ENCODE data around the gene TYW1B. TPM values are rescaled to one million over a fixed set of nuclear protein-coding genes. Genes with fewer than 3 reads are reported as not detected.
"Not testable (repeated sequence)": the region's sequence is repeated elsewhere in the genome, so short reads cannot be mapped to it uniquely, and the experiment has no call there.

Gene TYW1B
- total and polyA plus RNA-seq, 4 donors, result 1.4 to 4.8 (median 3.7) TPM

DNA sequence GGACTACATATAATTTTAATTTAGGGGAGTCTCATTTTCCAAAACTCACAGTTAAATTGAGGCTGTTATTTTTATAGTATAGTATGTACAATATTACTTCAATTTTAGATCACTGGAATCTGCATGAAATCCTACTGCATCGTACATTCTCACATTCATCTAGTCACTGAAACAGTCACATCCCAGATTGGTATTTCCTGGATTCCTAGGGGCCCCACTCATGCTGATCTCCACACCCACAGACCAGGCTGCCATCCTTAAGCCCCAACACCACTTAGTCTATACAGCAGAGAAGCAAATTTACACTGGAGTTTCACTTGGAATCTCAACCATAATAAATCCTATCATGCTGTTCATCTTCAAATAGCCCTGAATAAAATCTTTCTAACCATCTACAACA, 26.4 kb downstream of the TYW1B start:
- H3K4me3 ChIP-seq (ENCODE audit: low read depth in 1 of 3, low read length in 3 of 3); H3K27ac ChIP-seq (ENCODE audit: low read depth in 1 of 2, low read length in 2 of 2); H3K27me3 ChIP-seq (ENCODE audit: control insufficient read depth in 4 of 4, insufficient read depth in 4 of 4, low read length in 3 of 4); H3K4me1 ChIP-seq (ENCODE audit: control insufficient read depth in 4 of 4, insufficient read depth in 4 of 4, low read length in 3 of 4); H3K9ac ChIP-seq (ENCODE audit: low read depth in 1 of 2, low read length in 2 of 2); DNase-seq (ENCODE audit: low spot score); H3K9me3 ChIP-seq (ENCODE audit: control insufficient read depth in 4 of 4, low read length in 3 of 4): not testable (repeated sequence)
- peaks cover 0 to 12% (median 10%) of the 10 kb centered on the region in 4 donors for H3K36me3 ChIP-seq (ENCODE audit: control insufficient read depth in 4 of 4, insufficient read depth in 3 of 4, low read depth in 1 of 4, low read length in 3 of 4)
- WGBS, result 53% methylated on average over 1 of the region's 1 CpG

DNA sequence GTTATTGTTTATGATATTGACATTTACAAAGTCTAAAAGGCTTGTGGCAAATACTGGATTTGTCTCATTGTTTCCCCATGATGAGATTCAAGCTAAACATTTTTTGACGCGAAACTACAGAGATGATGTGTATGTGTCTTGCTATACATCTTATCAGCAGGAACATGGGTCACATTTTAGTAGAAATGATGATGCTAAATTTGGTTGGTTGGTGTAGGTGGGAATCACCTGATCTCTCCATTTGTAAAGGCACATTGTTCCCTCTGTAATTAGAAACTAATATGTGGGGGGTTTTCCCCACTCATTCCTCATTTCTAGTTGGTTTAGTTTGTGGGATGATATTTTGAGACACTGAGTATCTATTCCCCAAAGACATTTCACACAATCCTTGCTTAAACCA, 32.6 kb downstream of the TYW1B start:
- H3K9ac ChIP-seq (ENCODE audit: low read depth in 1 of 2, low read length in 2 of 2); H3K4me3 ChIP-seq (ENCODE audit: low read depth in 1 of 3, low read length in 3 of 3); DNase-seq (ENCODE audit: low spot score); H3K9me3 ChIP-seq (ENCODE audit: control insufficient read depth in 4 of 4, low read length in 3 of 4); H3K36me3 ChIP-seq (ENCODE audit: control insufficient read depth in 4 of 4, insufficient read depth in 3 of 4, low read depth in 1 of 4, low read length in 3 of 4); H3K27ac ChIP-seq (ENCODE audit: low read depth in 1 of 2, low read length in 2 of 2); H3K27me3 ChIP-seq (ENCODE audit: control insufficient read depth in 4 of 4, insufficient read depth in 4 of 4, low read length in 3 of 4); H3K4me1 ChIP-seq (ENCODE audit: control insufficient read depth in 4 of 4, insufficient read depth in 4 of 4, low read length in 3 of 4): not testable (repeated sequence)
- over 99% methylated on average over 2 of the region's 2 CpGs for WGBS

DNA sequence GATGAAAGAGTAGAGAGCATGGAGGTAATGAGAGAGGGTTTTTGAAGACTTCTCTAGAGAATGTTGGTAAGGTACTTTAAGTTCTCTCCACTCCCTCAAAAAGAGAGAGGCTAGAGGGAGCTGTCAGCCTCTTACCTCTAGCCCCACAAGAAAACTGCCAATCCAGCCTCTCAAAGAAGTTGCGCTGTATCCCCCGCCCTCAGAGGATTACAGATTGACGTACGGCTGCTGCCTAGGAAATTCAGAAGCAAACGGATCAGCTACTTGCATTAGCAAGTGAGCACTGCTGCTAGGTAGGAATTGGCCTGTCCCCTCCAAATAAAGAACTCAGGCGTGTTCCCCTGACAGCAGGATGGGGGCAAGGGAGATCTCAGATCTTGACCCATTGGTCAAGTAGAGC, 34.2 kb downstream of the TYW1B start:
- H3K4me3 ChIP-seq (ENCODE audit: low read depth in 1 of 3, low read length in 3 of 3), result no peak overlapping the region
- 98% methylated on average over 6 of the region's 6 CpGs for WGBS

DNA sequence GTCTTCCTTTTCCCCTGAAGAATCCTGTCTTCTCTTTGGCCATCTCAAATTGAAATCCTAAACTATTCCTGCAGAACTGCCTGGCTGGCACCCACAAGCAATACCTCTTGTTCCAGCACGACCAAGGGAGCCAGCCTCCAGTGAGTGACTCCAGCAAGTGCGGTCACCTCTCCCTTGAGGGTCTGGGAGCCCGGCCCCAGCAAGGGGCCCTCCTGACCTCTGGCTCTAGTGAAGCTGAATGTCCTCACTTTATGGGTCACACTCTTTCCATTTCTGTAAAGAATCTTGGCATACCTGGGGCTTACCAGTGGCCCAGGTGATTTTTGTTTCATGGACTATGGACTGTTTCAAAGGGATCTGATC, 37.3 kb downstream of the TYW1B start:
- not testable (repeated sequence) for H3K27ac ChIP-seq (ENCODE audit: low read depth in 1 of 2, low read length in 2 of 2); H3K9ac ChIP-seq (ENCODE audit: low read depth in 1 of 2, low read length in 2 of 2); H3K4me3 ChIP-seq (ENCODE audit: low read depth in 1 of 3, low read length in 3 of 3); H3K27me3 ChIP-seq (ENCODE audit: control insufficient read depth in 4 of 4, insufficient read depth in 4 of 4, low read length in 3 of 4); DNase-seq (ENCODE audit: low spot score); H3K9me3 ChIP-seq (ENCODE audit: control insufficient read depth in 4 of 4, low read length in 3 of 4); H3K4me1 ChIP-seq (ENCODE audit: control insufficient read depth in 4 of 4, insufficient read depth in 4 of 4, low read length in 3 of 4); H3K36me3 ChIP-seq (ENCODE audit: control insufficient read depth in 4 of 4, insufficient read depth in 3 of 4, low read depth in 1 of 4, low read length in 3 of 4)
- WGBS, result 88% methylated on average over 3 of the region's 3 CpGs

More for the DNA sequence above, 34.2 kb downstream of the TYW1B start:
- Histone ChIP-seq H3K36me3 (ENCODE audit: control insufficient read depth in 4 of 4, insufficient read depth in 3 of 4, low read depth in 1 of 4, low read length in 3 of 4) (peaks cover 0 to 7% (median 2%) of the 10 kb centered on the region in 4 donors), H3K9ac (ENCODE audit: low read depth in 1 of 2, low read length in 2 of 2) (no peak overlapping the region), H3K9me3 (ENCODE audit: control insufficient read depth in 4 of 4, low read length in 3 of 4) (no peaks in the 10 kb centered on the region), H3K27me3 (ENCODE audit: control insufficient read depth in 4 of 4, insufficient read depth in 4 of 4, low read length in 3 of 4) (no peaks in the 10 kb centered on the region), H3K27ac (ENCODE audit: low read depth in 1 of 2, low read length in 2 of 2) (no peak overlapping the region), H3K4me1 (ENCODE audit: control insufficient read depth in 4 of 4, insufficient read depth in 4 of 4, low read length in 3 of 4) (no peaks in the 10 kb centered on the region)
- TF ChIP-seq GABPA (IDR thresholded peaks at IDR 0.05 in 1 of 2, conservative IDR thresholded peaks at IDR 0.05 in 1 of 2), result no peak
- TF ChIP-seq TAF1 (conservative IDR thresholded peaks at IDR 0.05), result no peak
- TF ChIP-seq HNF4A (conservative IDR thresholded peaks at IDR 0.05), result no peak
- no peak for TF ChIP-seq NR2F2 (IDR thresholded peaks at IDR 0.05)
- no peak for TF ChIP-seq FOXA1 (IDR thresholded peaks at IDR 0.05)
- TF ChIP-seq JUND (IDR thresholded peaks at IDR 0.05), result no peak
- TF ChIP-seq, protein P1, sequence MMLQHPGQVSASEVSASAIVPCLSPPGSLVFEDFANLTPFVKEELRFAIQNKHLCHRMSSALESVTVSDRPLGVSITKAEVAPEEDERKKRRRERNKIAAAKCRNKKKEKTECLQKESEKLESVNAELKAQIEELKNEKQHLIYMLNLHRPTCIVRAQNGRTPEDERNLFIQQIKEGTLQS (IDR thresholded peaks at IDR 0.05), result no peak
- no peak for TF ChIP-seq RXRA (IDR thresholded peaks at IDR 0.05)
- TF ChIP-seq FOXA2 (IDR thresholded peaks at IDR 0.05), result no peak
- TF ChIP-seq, protein P2, sequence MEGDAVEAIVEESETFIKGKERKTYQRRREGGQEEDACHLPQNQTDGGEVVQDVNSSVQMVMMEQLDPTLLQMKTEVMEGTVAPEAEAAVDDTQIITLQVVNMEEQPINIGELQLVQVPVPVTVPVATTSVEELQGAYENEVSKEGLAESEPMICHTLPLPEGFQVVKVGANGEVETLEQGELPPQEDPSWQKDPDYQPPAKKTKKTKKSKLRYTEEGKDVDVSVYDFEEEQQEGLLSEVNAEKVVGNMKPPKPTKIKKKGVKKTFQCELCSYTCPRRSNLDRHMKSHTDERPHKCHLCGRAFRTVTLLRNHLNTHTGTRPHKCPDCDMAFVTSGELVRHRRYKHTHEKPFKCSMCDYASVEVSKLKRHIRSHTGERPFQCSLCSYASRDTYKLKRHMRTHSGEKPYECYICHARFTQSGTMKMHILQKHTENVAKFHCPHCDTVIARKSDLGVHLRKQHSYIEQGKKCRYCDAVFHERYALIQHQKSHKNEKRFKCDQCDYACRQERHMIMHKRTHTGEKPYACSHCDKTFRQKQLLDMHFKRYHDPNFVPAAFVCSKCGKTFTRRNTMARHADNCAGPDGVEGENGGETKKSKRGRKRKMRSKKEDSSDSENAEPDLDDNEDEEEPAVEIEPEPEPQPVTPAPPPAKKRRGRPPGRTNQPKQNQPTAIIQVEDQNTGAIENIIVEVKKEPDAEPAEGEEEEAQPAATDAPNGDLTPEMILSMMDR (IDR thresholded peaks at IDR 0.05; ENCODE audit: low read depth, low read length, missing input control), result no peak
- TF ChIP-seq, protein P3, sequence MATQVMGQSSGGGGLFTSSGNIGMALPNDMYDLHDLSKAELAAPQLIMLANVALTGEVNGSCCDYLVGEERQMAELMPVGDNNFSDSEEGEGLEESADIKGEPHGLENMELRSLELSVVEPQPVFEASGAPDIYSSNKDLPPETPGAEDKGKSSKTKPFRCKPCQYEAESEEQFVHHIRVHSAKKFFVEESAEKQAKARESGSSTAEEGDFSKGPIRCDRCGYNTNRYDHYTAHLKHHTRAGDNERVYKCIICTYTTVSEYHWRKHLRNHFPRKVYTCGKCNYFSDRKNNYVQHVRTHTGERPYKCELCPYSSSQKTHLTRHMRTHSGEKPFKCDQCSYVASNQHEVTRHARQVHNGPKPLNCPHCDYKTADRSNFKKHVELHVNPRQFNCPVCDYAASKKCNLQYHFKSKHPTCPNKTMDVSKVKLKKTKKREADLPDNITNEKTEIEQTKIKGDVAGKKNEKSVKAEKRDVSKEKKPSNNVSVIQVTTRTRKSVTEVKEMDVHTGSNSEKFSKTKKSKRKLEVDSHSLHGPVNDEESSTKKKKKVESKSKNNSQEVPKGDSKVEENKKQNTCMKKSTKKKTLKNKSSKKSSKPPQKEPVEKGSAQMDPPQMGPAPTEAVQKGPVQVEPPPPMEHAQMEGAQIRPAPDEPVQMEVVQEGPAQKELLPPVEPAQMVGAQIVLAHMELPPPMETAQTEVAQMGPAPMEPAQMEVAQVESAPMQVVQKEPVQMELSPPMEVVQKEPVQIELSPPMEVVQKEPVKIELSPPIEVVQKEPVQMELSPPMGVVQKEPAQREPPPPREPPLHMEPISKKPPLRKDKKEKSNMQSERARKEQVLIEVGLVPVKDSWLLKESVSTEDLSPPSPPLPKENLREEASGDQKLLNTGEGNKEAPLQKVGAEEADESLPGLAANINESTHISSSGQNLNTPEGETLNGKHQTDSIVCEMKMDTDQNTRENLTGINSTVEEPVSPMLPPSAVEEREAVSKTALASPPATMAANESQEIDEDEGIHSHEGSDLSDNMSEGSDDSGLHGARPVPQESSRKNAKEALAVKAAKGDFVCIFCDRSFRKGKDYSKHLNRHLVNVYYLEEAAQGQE (IDR thresholded peaks at IDR 0.05), result no peak
- TF ChIP-seq, protein P4, sequence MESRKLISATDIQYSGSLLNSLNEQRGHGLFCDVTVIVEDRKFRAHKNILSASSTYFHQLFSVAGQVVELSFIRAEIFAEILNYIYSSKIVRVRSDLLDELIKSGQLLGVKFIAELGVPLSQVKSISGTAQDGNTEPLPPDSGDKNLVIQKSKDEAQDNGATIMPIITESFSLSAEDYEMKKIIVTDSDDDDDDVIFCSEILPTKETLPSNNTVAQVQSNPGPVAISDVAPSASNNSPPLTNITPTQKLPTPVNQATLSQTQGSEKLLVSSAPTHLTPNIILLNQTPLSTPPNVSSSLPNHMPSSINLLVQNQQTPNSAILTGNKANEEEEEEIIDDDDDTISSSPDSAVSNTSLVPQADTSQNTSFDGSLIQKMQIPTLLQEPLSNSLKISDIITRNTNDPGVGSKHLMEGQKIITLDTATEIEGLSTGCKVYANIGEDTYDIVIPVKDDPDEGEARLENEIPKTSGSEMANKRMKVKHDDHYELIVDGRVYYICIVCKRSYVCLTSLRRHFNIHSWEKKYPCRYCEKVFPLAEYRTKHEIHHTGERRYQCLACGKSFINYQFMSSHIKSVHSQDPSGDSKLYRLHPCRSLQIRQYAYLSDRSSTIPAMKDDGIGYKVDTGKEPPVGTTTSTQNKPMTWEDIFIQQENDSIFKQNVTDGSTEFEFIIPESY (IDR thresholded peaks at IDR 0.05), result no peak
- no peak for TF ChIP-seq EGR1 (IDR thresholded peaks at IDR 0.05; ENCODE audit: low read depth in 2 of 2)
- no peak for TF ChIP-seq YY1 (IDR thresholded peaks at IDR 0.05)
- DNase-seq (ENCODE audit: low spot score), result no peak
